Measurements from ENCODE around the gene KIF26B. TPM values are rescaled to one million over a fixed set of nuclear protein-coding genes. Genes with fewer than 3 reads are reported as not detected.

Gene KIF26B
- total RNA-seq, 4 donors from 2014 or later, result 0.20 to 0.79 (median 0.41) TPM; not detected in 1

DNA sequence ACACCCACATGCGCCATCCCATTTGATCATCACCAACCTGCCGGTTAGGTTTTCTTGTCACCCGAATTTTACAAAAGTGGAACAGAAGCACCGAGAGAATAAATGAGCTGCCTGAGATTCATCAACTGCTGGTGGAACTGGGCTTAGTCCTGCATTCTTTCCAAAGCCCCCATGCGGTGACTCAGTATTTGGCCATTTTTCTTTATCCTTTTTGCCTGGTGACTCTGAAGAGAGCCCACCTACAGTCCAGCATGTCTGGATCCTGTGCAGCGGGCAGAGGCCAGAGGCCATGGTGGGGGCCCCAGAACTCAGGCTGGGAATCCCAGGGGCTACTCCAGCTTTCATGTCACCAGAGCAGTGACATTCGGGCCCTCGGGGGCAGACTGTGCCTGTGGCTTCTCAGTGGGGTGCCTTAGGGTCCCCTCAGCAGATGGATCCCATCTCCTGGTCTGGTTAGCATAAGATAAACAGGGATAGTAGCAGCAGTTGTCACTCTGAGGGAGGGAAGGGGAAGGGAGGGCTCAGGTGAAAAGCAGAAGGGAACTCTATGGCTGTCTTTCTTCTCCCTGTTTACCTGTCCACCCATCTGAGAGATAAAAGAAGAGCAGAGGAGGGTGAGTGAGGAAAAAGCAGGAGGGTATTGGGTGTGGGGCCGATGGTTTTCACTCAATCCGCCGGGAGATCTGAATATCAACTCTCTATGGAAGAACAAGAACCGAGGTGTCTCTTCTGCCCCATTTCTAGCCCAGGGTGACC lies 63.2 kb downstream of the KIF26B start:
- no peak for TF ChIP-seq EP300 (IDR thresholded peaks at IDR 0.05; ENCODE audit: low read depth)
- TF ChIP-seq, protein P1, sequence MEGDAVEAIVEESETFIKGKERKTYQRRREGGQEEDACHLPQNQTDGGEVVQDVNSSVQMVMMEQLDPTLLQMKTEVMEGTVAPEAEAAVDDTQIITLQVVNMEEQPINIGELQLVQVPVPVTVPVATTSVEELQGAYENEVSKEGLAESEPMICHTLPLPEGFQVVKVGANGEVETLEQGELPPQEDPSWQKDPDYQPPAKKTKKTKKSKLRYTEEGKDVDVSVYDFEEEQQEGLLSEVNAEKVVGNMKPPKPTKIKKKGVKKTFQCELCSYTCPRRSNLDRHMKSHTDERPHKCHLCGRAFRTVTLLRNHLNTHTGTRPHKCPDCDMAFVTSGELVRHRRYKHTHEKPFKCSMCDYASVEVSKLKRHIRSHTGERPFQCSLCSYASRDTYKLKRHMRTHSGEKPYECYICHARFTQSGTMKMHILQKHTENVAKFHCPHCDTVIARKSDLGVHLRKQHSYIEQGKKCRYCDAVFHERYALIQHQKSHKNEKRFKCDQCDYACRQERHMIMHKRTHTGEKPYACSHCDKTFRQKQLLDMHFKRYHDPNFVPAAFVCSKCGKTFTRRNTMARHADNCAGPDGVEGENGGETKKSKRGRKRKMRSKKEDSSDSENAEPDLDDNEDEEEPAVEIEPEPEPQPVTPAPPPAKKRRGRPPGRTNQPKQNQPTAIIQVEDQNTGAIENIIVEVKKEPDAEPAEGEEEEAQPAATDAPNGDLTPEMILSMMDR (IDR thresholded peaks at IDR 0.05), result no peak
- no peak for TF ChIP-seq POLR2AphosphoS5 (IDR thresholded peaks at IDR 0.05)
- TF ChIP-seq POLR2A (IDR thresholded peaks at IDR 0.05), result no peak
- no peak overlapping the region for H3K4me3 ChIP-seq
- no peaks in the 10 kb centered on the region for H3K36me3 ChIP-seq
- no peaks in the 10 kb centered on the region for H3K9me3 ChIP-seq
- no peak for DNase-seq
- no peak overlapping the region for H3K27ac ChIP-seq
- no peaks in the 10 kb centered on the region for H3K27me3 ChIP-seq
- in situ Hi-C loops (cut with MboI; ENCODE audit: low pct_ligation_motif_present in 1 of 4, low pct_unique_long_range_greater_than_20kb in 1 of 4, low sequenced_read_pairs in 3 of 4), result no loop called here
- WGBS, 2 donors (ENCODE audit: low coverage in 1 of 2), result 88 to 94% methylated on average over 3 to 12 of the region's 12 CpGs
- H3K4me1 ChIP-seq, result peaks cover 0 to 5% (median 0%) of the 10 kb centered on the region in 4 donors
- intact Hi-C loops (cut with DNase I; ENCODE audit: low total_unique reads), result no loop called here

DNA sequence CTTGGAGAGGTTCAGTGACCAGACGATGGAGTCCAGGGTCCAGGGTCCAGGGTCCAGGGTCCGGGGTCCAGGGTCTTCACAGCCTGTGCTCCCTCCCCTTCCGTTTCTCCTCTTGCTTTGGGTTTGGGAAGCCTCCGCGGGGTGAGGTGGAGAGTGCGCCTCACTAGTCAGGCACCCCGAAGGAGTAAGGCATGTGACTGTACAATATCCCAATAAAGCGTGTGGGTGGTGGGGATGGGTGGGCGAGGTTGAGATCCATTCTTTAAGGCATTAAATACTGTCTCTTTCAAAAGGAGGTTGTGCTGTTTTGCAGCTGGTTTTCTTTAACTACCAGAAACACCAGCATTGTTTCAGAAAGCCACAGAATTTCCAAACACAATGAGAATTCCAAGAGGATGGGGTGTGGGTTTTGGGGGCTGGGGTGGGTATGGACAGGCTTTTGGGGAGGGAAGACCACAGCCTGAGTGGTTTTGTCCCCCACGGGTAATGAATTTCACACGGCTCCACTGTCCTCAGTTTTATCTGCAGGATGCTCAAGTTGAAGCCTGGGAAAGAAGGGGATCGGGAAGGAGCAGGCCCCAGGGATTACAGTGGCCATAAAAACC lies 65.7 kb downstream of the KIF26B start:
- in situ Hi-C loops (cut with MboI; ENCODE audit: low pct_ligation_motif_present in 1 of 4, low pct_unique_long_range_greater_than_20kb in 1 of 4, low sequenced_read_pairs in 3 of 4) (no loop called here), intact Hi-C loops (cut with DNase I; ENCODE audit: low total_unique reads) (no loop called here)
- Histone ChIP-seq H3K27ac (no peak overlapping the region), H3K9me3 (no peaks in the 10 kb centered on the region), H3K4me1 (peaks cover 0 to 5% (median 0%) of the 10 kb centered on the region in 4 donors), H3K4me3 (no peak overlapping the region), H3K36me3 (no peaks in the 10 kb centered on the region), H3K27me3 (no peaks in the 10 kb centered on the region)
- 78 to 85% methylated on average over 5 to 12 of the region's 12 CpGs for WGBS, 2 donors (ENCODE audit: low coverage in 1 of 2)
- no peak for TF ChIP-seq POLR2AphosphoS5 (IDR thresholded peaks at IDR 0.05)
- DNase-seq, result no peak

DNA sequence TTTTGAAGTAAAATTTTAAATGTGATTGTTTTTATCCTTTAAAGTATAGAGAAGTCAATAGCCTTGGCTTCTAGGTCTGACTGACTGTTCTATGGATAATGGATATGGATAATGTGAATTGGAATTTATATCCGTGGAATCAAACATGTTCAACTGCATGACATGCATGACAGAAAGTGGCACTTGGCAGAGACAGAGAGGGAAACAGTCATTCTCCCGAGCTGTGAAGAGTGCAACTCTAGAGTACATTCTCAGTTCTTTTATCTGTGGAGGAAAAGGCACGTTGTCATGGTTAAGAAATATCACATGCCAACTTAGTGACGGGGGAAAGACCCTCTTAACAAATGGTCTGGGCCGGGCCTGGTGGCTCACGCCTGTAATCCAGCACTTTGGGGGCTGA lies 67.0 kb downstream of the KIF26B start:
- Histone ChIP-seq H3K27ac (no peak overlapping the region), H3K36me3 (no peaks in the 10 kb centered on the region), H3K9me3 (no peaks in the 10 kb centered on the region), H3K4me1 (no peaks in the 10 kb centered on the region), H3K4me3 (no peak overlapping the region), H3K27me3 (no peaks in the 10 kb centered on the region)
- TF ChIP-seq, protein P1 (IDR thresholded peaks at IDR 0.05), result no peak
- TF ChIP-seq POLR2A (IDR thresholded peaks at IDR 0.05) (no peak), EP300 (IDR thresholded peaks at IDR 0.05; ENCODE audit: low read depth) (no peak), POLR2AphosphoS5 (IDR thresholded peaks at IDR 0.05) (no peak)
- 82 to 96% methylated on average over 3 to 6 of the region's 6 CpGs for WGBS, 2 donors (ENCODE audit: low coverage in 1 of 2)
- DNase-seq, result no peak
- intact Hi-C loops (cut with DNase I; ENCODE audit: low total_unique reads) (no loop called here), in situ Hi-C loops (cut with MboI; ENCODE audit: low pct_ligation_motif_present in 1 of 4, low pct_unique_long_range_greater_than_20kb in 1 of 4, low sequenced_read_pairs in 3 of 4) (no loop called here)

DNA sequence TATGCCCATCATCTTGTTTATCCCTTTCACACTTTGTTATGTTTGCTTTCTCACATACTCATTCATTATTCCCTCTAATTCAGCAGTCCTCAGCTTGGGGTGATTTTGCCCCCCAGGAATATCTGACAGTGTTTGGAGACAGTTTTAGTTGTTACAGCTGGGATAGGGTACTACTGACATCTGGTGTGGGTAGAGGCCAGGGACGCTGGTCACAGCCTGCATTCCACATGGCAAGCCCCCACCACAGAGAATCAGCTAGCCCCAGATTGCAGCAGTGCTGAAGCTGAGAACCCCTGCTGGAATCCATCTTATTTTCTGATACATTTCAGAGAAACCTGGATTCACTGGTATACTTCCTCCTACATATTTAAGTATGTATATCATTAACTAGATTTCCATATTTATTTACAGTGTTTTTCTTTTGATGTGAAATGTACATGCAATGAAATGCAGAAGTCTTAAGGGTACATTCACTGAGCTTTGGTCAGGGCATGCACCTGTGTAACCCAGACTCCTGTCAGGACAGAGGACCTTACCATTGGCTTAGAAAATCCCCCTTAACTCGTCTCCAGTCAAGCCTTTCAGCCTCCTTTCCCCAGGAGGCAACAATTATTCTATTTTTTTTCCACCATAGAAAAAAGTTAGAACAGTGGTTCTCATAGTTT lies 68.3 kb downstream of the KIF26B start:
- no peak overlapping the region for H3K4me3 ChIP-seq
- no peak for DNase-seq
- no peaks in the 10 kb centered on the region for H3K4me1 ChIP-seq
- 50 to 68% methylated on average over 1 to 2 of the region's 2 CpGs for WGBS, 2 donors (ENCODE audit: low coverage in 1 of 2)
- no peaks in the 10 kb centered on the region for H3K27me3 ChIP-seq
- no peaks in the 10 kb centered on the region for H3K36me3 ChIP-seq
- no peaks in the 10 kb centered on the region for H3K9me3 ChIP-seq
- no peak overlapping the region for H3K27ac ChIP-seq
- intact Hi-C loops (cut with DNase I; ENCODE audit: low total_unique reads) (no loop called here), in situ Hi-C loops (cut with MboI; ENCODE audit: low pct_ligation_motif_present in 1 of 4, low pct_unique_long_range_greater_than_20kb in 1 of 4, low sequenced_read_pairs in 3 of 4) (no loop called here)
- TF ChIP-seq, protein P1 (IDR thresholded peaks at IDR 0.05), result no peak
- no peak for TF ChIP-seq EP300 (IDR thresholded peaks at IDR 0.05; ENCODE audit: low read depth)

Measured in transverse colon (tissue), 4 donors.